ENCODE data around the gene SNX25. TPM values are rescaled to one million over a fixed set of nuclear protein-coding genes. Genes with fewer than 3 reads are reported as not detected.
A peak's percentile ranks its signal among the peaks of the same experiment; 100 is the strongest.

Gene SNX25
- total RNA-seq, 2 experiments from 2014 or later, result 16.2 to 16.9 TPM

DNA sequence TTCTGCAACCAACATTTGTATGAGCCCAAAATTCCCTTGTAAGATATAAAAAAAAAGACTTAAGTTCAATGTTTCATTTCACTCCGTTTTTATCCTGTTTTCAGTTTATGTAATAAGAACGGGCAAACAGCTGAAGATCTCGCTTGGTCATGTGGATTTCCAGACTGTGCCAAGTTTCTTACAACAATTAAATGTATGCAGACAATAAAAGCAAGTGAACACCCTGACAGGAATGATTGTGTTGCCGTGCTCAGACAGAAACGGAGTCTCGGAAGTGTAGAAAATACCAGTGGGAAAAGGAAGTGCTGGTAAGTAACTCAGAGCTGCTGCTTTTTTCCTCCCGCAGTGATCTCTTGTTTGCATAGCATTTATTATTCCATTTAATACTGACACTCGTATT lies 190.1 kb downstream of the SNX25 start:
- Mint-ChIP-seq H3K9me3 (ENCODE audit: low read depth) (no peaks in the 10 kb centered on the region), H3K36me3 (peaks cover 40% of the 10 kb centered on the region), H3K27me3 (no peaks in the 10 kb centered on the region), H3K4me1 (peaks cover 42% of the 10 kb centered on the region), H3K4me3 (no peak overlapping the region), H3K27ac (no peak overlapping the region)
- CTCF ChIA-PET, result no interaction called here
- no peak for DNase-seq
- ATAC-seq, result no peak

DNA sequence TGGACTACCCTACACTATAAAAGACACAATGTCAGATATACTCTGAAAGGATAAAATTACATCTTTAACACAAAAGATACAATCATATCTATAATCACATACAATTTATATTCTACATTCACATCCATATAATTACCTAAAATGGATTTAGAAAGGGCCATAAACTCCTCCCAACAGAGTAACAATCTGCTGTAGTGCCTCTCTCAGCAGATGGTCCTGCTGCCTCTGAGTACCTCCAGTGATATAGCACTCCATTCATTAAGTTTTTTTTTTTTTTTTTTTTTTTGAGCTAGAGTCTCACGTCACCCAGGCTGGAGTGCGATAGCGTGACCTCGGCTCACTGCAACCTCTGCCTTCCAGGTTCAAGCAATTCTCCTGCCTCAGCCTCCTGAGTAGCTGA lies 194.6 kb downstream of the SNX25 start:
- Mint-ChIP-seq H3K27me3 (no peaks in the 10 kb centered on the region), H3K4me1 (peaks cover 18% of the 10 kb centered on the region), H3K9me3 (ENCODE audit: low read depth) (no peaks in the 10 kb centered on the region), H3K27ac (no peak overlapping the region), H3K36me3 (peaks cover 40% of the 10 kb centered on the region), H3K4me3 (no peak overlapping the region)
- ATAC-seq (no peak), DNase-seq (no peak)
- CTCF ChIA-PET, result no interaction called here

GRCh38 chr4:185405296-185405999 lies 196.1 kb downstream of the SNX25 start:
- ATAC-seq, result no peak

GRCh38 chr4:185408432-185408831 lies 199.0 kb downstream of the SNX25 start:
- H3K36me3 Mint-ChIP-seq, result peaks cover 25% of the 10 kb centered on the region
- H3K9me3 Mint-ChIP-seq (ENCODE audit: low read depth), result no peaks in the 10 kb centered on the region
- no peak for ATAC-seq
- no peak for DNase-seq
- peaks cover 3% of the 10 kb centered on the region for H3K4me1 Mint-ChIP-seq
- no peak overlapping the region for H3K27ac Mint-ChIP-seq
- CTCF ChIA-PET, result no interaction called here
- no peak overlapping the region for H3K4me3 Mint-ChIP-seq
- H3K27me3 Mint-ChIP-seq, result no peaks in the 10 kb centered on the region

More at GRCh38 chr4:185405296-185405999, 196.1 kb downstream of the SNX25 start:
- peak overlapping the region; percentile 3 for H3K27ac Mint-ChIP-seq
- no peak for DNase-seq
- CTCF ChIA-PET, result interaction anchor here (0.7 to 1.7 kb wide), 5 partner anchors 9 to 400 kb away, joined by 3 to 4 read pairs (median 3); partner anchors contain the start of gene ANKRD37
- H3K4me3 Mint-ChIP-seq, result no peak overlapping the region
- no peaks in the 10 kb centered on the region for H3K9me3 Mint-ChIP-seq (ENCODE audit: low read depth)
- H3K4me1 Mint-ChIP-seq, result peaks cover 7% of the 10 kb centered on the region
- peaks cover 33% of the 10 kb centered on the region for H3K36me3 Mint-ChIP-seq
- H3K27me3 Mint-ChIP-seq, result no peaks in the 10 kb centered on the region

- no peak overlapping the region for H3K4me3 Mint-ChIP-seq
- DNase-seq (no peak), ATAC-seq (no peak)
- CTCF ChIA-PET, result interaction anchor here (1.6 kb wide), 1 partner anchor 9 kb away, joined by 6 read pairs; no protein-coding TSS in a partner anchor
- H3K27ac Mint-ChIP-seq, result no peak overlapping the region
- no peaks in the 10 kb centered on the region for H3K27me3 Mint-ChIP-seq
- H3K36me3 Mint-ChIP-seq, result peaks cover 32% of the 10 kb centered on the region
- H3K9me3 Mint-ChIP-seq (ENCODE audit: low read depth), result no peaks in the 10 kb centered on the region
- no peaks in the 10 kb centered on the region for H3K4me1 Mint-ChIP-seq
Measured at GRCh38 chr4:185411849-185412248, 202.5 kb downstream of the SNX25 start.

- H3K4me3 Mint-ChIP-seq, result no peak overlapping the region
- H3K4me1 Mint-ChIP-seq, result no peaks in the 10 kb centered on the region
- DNase-seq (no peak), ATAC-seq (no peak)
- H3K36me3 Mint-ChIP-seq, result peaks cover 36% of the 10 kb centered on the region
- H3K27ac Mint-ChIP-seq, result no peak overlapping the region
- no peaks in the 10 kb centered on the region for H3K27me3 Mint-ChIP-seq
- no peaks in the 10 kb centered on the region for H3K9me3 Mint-ChIP-seq (ENCODE audit: low read depth)
- CTCF ChIA-PET, result interaction anchor here (1.6 kb wide), 1 partner anchor 9 kb away, joined by 6 read pairs; no protein-coding TSS in a partner anchor
Measured at GRCh38 chr4:185412412-185412811, 203.0 kb downstream of the SNX25 start.

Other genes with a start within 250 kb of the SNX25 start
- not detected for gene HELT, start 191.1 kb upstream of the SNX25 start, total RNA-seq
- 1 to 10 TPM; 5.8 to 6.4 TPM for gene SLC25A4, start 66.3 kb upstream of the SNX25 start, total RNA-seq
- 10 to 100 TPM; 30.8 to 31.8 TPM for gene CFAP97, start 5.6 kb upstream of the SNX25 start, total RNA-seq
- gene LRP2BP, start 186.3 kb downstream of the SNX25 start, total RNA-seq, result 1 to 10 TPM in 1 of 2 experiments, under 1 TPM in 1; 0.73 to 1.3 TPM
- gene ANKRD37, start 187.2 kb downstream of the SNX25 start, total RNA-seq, result 10 to 100 TPM; 11.8 to 12.5 TPM
- 10 to 100 TPM; 17.5 to 18.1 TPM for gene UFSP2, start 216.4 kb downstream of the SNX25 start, total RNA-seq

Data from activated CD8-positive, alpha-beta memory T cell treated with anti-CD3 and anti-CD28 coated beads, Interleukin-2, amount 10 ng/mL, durations not matched to agents 7 days and 5 days (primary cell).